ENCODE measurements around the gene NRG3. TPM values are rescaled to one million over a fixed set of nuclear protein-coding genes. Genes with fewer than 3 reads are reported as not detected.

NRG3 gene
- total RNA-seq, 4 donors from 2014 or later, result under 0.01 to 0.65 (median 0.17) TPM

DNA sequence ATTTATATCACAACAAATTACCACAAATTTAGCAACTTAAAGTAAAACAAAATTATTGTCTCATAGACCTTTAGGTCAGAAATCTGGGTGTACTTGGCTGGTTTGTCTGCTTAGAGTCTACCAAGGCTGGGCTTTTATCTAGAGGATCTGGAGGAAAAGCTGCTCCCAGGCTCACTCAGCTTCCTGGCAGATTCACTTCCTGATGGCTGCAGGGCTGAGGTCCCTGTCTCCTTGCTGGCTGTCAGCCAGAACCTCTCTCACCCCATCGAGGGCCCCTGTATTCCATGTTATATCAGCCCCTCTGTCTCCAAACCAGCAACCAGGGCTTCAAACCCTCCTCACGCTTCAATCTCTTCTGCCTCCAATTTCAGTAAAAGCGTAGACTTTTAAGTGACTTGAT is 734.9 kb downstream of the NRG3 start:
- TF ChIP-seq EP300 (IDR thresholded peaks at IDR 0.05), result no peak
- no peak for TF ChIP-seq POLR2AphosphoS5 (IDR thresholded peaks at IDR 0.05)
- TF ChIP-seq, protein P1, sequence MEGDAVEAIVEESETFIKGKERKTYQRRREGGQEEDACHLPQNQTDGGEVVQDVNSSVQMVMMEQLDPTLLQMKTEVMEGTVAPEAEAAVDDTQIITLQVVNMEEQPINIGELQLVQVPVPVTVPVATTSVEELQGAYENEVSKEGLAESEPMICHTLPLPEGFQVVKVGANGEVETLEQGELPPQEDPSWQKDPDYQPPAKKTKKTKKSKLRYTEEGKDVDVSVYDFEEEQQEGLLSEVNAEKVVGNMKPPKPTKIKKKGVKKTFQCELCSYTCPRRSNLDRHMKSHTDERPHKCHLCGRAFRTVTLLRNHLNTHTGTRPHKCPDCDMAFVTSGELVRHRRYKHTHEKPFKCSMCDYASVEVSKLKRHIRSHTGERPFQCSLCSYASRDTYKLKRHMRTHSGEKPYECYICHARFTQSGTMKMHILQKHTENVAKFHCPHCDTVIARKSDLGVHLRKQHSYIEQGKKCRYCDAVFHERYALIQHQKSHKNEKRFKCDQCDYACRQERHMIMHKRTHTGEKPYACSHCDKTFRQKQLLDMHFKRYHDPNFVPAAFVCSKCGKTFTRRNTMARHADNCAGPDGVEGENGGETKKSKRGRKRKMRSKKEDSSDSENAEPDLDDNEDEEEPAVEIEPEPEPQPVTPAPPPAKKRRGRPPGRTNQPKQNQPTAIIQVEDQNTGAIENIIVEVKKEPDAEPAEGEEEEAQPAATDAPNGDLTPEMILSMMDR (IDR thresholded peaks at IDR 0.05), result no peak
- no peak for TF ChIP-seq POLR2A (IDR thresholded peaks at IDR 0.05; ENCODE audit: low read depth)
- 100% methylated on average over 2 of the region's 3 CpGs for WGBS

DNA sequence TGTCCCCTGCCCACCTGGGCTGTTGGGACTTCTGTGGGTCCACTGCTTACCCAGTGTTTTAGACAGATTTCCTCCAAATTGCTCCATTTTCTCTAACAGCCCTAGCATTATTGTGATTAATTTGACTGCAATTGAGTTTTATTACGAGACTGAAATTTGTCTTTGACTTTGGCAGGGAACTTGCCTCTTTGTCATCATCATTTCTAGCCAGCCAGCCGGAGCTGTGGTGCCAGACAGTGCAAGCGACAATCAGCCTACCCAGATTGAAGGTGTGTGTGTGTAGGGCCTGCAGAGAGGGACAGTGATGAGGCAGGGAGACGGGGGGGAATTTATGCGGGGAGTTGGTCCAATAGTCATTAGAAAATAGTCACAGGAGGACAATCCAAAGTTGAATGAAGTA is 743.0 kb downstream of the NRG3 start:
- TF ChIP-seq POLR2AphosphoS5 (IDR thresholded peaks at IDR 0.05) (no peak), EP300 (IDR thresholded peaks at IDR 0.05) (no peak)
- TF ChIP-seq, protein P1 (IDR thresholded peaks at IDR 0.05), result no peak
- no peaks in the 10 kb centered on the region for H3K27me3 ChIP-seq
- no peaks in the 10 kb centered on the region for H3K36me3 ChIP-seq
- intact Hi-C loops (cut with DNase I), result no loop called here
- DNase-seq (ENCODE audit: extremely low spot score), result no peak
- H3K9me3 ChIP-seq, result no peaks in the 10 kb centered on the region
- 65% methylated on average over 5 of the region's 5 CpGs for WGBS
- no peak overlapping the region for H3K4me3 ChIP-seq
- no peaks in the 10 kb centered on the region for H3K4me1 ChIP-seq
- H3K27ac ChIP-seq (replicated peaks in 1 of 4), result no peak overlapping the region

More for the DNA sequence above, 734.9 kb downstream of the NRG3 start:
- intact Hi-C loops (cut with DNase I), result no loop called here
- DNase-seq (ENCODE audit: extremely low spot score), result no peak
- Histone ChIP-seq H3K36me3 (no peaks in the 10 kb centered on the region), H3K4me1 (no peaks in the 10 kb centered on the region), H3K9me3 (no peaks in the 10 kb centered on the region), H3K27ac (replicated peaks in 1 of 4) (no peak overlapping the region), H3K4me3 (no peak overlapping the region), H3K27me3 (no peaks in the 10 kb centered on the region)

DNA sequence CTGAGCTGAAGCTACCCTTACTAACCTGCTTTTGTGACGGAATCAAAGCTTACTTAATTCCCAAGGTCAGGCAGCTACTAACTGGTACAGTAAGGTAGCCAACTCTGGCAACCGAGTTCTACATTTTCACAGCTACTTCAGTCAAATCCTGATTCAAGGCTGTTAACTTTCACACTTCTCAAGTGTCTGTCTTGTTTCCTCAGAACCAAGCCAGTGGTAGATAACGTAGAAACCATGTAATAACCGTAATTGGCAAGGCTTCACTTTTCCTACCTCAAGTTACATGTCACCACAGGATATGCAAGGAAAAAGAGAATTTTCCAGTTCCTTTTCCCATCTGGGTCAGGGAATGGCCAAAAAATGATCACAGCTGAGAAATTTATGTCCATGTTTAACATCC is 746.7 kb downstream of the NRG3 start:
- no peak for DNase-seq (ENCODE audit: extremely low spot score)
- no peaks in the 10 kb centered on the region for H3K27me3 ChIP-seq
- H3K4me1 ChIP-seq, result no peaks in the 10 kb centered on the region
- H3K4me3 ChIP-seq, result no peak overlapping the region
- H3K9me3 ChIP-seq, result no peaks in the 10 kb centered on the region
- H3K27ac ChIP-seq (replicated peaks in 1 of 4), result no peak overlapping the region
- WGBS, result 84% methylated on average over 4 of the region's 4 CpGs
- H3K36me3 ChIP-seq, result no peaks in the 10 kb centered on the region
- no peak for TF ChIP-seq POLR2AphosphoS5 (IDR thresholded peaks at IDR 0.05)
- TF ChIP-seq, protein P1 (IDR thresholded peaks at IDR 0.05), result no peak
- TF ChIP-seq POLR2A (IDR thresholded peaks at IDR 0.05; ENCODE audit: low read depth), result no peak
- no peak for TF ChIP-seq EP300 (IDR thresholded peaks at IDR 0.05)
- intact Hi-C loops (cut with DNase I), result no loop called here

DNA sequence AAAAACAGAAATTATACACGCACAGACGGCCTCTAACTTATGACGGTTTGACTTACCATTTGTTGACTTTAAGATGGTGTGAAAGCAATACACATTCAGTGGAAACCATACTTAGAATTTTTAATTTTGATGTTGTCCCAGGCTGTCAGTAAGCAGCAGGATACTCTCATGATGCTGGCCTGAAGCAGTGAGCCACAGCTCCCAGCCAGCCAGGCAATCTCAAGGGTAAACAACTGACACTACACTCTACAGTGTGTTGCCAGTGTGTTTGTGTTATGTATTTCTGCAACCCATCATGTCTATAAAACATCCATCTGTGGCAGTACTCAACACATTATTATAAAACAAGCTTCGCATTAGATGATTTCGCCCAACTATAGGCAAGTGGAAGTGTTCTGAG is 747.5 kb downstream of the NRG3 start:
- intact Hi-C loops (cut with DNase I), result no loop called here
- WGBS, result 76% methylated on average over 5 of the region's 5 CpGs
- no peak for DNase-seq (ENCODE audit: extremely low spot score)
- Histone ChIP-seq H3K27me3 (no peaks in the 10 kb centered on the region), H3K4me1 (no peaks in the 10 kb centered on the region), H3K27ac (replicated peaks in 1 of 4) (no peak overlapping the region), H3K9me3 (no peaks in the 10 kb centered on the region), H3K36me3 (no peaks in the 10 kb centered on the region), H3K4me3 (no peak overlapping the region)
- TF ChIP-seq, protein P1 (IDR thresholded peaks at IDR 0.05), result no peak

DNA sequence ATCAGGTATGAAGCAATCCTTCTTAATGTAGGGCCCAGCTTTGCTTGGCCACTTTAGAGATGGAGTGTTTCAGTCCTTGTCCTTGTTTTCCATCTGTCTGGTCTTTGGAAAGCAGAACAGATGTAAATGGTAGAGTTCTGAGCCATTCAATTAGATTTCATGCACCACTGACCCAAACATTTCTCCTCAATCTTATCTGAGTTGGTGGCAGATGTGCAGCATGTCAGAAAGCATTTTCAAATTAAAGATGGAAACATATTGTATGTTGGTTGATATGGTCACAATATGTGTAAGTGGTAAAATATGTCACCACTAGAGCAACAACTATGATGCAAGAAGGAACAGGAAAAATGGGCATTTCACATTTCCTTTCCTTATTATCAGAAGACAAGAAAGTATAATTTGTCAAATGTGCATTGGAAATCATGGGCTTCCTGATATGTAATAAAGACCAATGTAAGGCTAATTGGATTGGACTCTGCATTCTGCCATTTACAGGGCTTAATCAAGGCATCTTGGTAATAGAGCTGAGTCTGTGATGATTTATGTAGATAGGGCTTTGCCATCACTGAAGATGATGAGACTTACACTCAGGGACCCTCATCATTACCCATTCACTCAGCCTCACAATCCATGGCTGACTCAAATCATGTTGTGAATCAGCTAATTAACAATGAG is 750.7 kb downstream of the NRG3 start:
- TF ChIP-seq POLR2AphosphoS5 (IDR thresholded peaks at IDR 0.05) (no peak), EP300 (IDR thresholded peaks at IDR 0.05) (no peak), POLR2A (IDR thresholded peaks at IDR 0.05; ENCODE audit: low read depth) (no peak)
- TF ChIP-seq, protein P1 (IDR thresholded peaks at IDR 0.05), result no peak
- intact Hi-C loops (cut with DNase I), result no loop called here
- Histone ChIP-seq H3K4me1 (no peaks in the 10 kb centered on the region), H3K4me3 (no peak overlapping the region), H3K27me3 (no peaks in the 10 kb centered on the region), H3K36me3 (no peaks in the 10 kb centered on the region), H3K27ac (replicated peaks in 1 of 4) (no peak overlapping the region), H3K9me3 (no peaks in the 10 kb centered on the region)
- no peak for DNase-seq (ENCODE audit: extremely low spot score)

All from esophagus muscularis mucosa (tissue), 4 donors.